Right atrium auricular region (tissue), 2 donors: ENCODE measurements around the gene P4HA3. TPM values are rescaled to one million over a fixed set of nuclear protein-coding genes. Genes with fewer than 3 reads are reported as not detected.
A peak's percentile ranks its signal among the peaks of the same experiment; 100 is the strongest.

Experiments used
- DNase-seq: peaks from one replicate; pipeline ENCODE4 v3.0.0-alpha.2; 2019; ENCODE audit warnings: low spot score
- H3K27ac ChIP-seq, 2 donors: fragments of 200-600 bp; sonication (generic); 1 replicate in 1 of 2; 2 replicates in 1 of 2; pipeline ENCODE4 v1.5.1; 2016 to 2019
- H3K27me3 ChIP-seq, 2 donors: fragments of 200-600 bp; sonication (generic); one replicate each; pipeline versions ENCODE4 v1.5.1 to v1.6.0; 2017 to 2019
- H3K36me3 ChIP-seq: fragments of 200-600 bp; sonication (generic); one replicate; pipeline ENCODE4 v1.5.1; 2016
- H3K4me1 ChIP-seq, 2 donors: fragments of 200-600 bp; sonication (generic); one replicate each; pipeline versions ENCODE4 v1.5.1 to v1.6.0; 2017 to 2019
- H3K4me3 ChIP-seq, 2 donors: fragments of 200-600 bp; sonication (generic); 1 replicate in 1 of 2; 2 replicates in 1 of 2; pipeline ENCODE4 v1.5.1; 2017 to 2019; ENCODE audit warnings: mild to moderate bottlenecking in 1 of 2, moderate library complexity in 1 of 2
- H3K9me3 ChIP-seq, 2 donors: fragments of 200-600 bp; sonication (generic); one replicate each; pipeline ENCODE4 v1.5.1; 2019
- CTCF ChIP-seq, 2 donors: fragments of 200-600 bp; sonication (generic); IDR thresholded peaks; one replicate each; pipeline ENCODE4 v1.5.1; 2019; ENCODE audit warnings: antibody characterized with exemption in 2 of 2
- total RNA-seq, 2 donors: library from RNA; depleted of rRNA; stranded (reverse); fragments of >200 nt; gene quantifications; one replicate each; pipeline ENCODE4 v1.1.0, GENCODE V29; 2016

The P4HA3 gene
- total RNA-seq, 2 donors from 2014 or later: 0.75 TPM; not detected in 1

- Histone ChIP-seq H3K4me1 (no peaks in the 10 kb centered on the region), H3K4me3 (no peak overlapping the region), H3K9me3 (no peaks in the 10 kb centered on the region), H3K27me3 (no peaks in the 10 kb centered on the region), H3K36me3 (peaks cover 19% of the 10 kb centered on the region), H3K27ac (no peak overlapping the region)
- DNase-seq: no peak
- TF ChIP-seq CTCF (IDR thresholded peaks at IDR 0.05): no peak
Observed at GRCh38 chr11:74256378-74257133, 54.9 kb downstream of the P4HA3 start.

GRCh38 chr11:74255741-74256375, 55.6 kb downstream of the P4HA3 start:
- H3K9me3 ChIP-seq: no peaks in the 10 kb centered on the region
- H3K4me3 ChIP-seq: no peak overlapping the region
- peaks cover 26% of the 10 kb centered on the region for H3K36me3 ChIP-seq
- H3K27me3 ChIP-seq: no peaks in the 10 kb centered on the region
- no peak for DNase-seq
- no peak overlapping the region for H3K27ac ChIP-seq
- H3K4me1 ChIP-seq: no peaks in the 10 kb centered on the region
- peak; percentile 88 to 91 for TF ChIP-seq CTCF (IDR thresholded peaks at IDR 0.05)

- no peak for DNase-seq
- H3K36me3 ChIP-seq: peaks cover 45% of the 10 kb centered on the region
- H3K4me1 ChIP-seq: no peaks in the 10 kb centered on the region
- H3K9me3 ChIP-seq: no peaks in the 10 kb centered on the region
- H3K27ac ChIP-seq: no peak overlapping the region
- H3K4me3 ChIP-seq: no peak overlapping the region
- H3K27me3 ChIP-seq: no peaks in the 10 kb centered on the region
- TF ChIP-seq CTCF (IDR thresholded peaks at IDR 0.05): no peak
Observed at GRCh38 chr11:74253361-74253760, 58.1 kb downstream of the P4HA3 start.

- Histone ChIP-seq H3K4me1 (no peaks in the 10 kb centered on the region), H3K36me3 (peaks cover 62% of the 10 kb centered on the region), H3K4me3 (no peak overlapping the region), H3K27me3 (no peaks in the 10 kb centered on the region), H3K27ac (no peak overlapping the region), H3K9me3 (no peaks in the 10 kb centered on the region)
- no peak for TF ChIP-seq CTCF (IDR thresholded peaks at IDR 0.05)
- DNase-seq: no peak
Observed at GRCh38 chr11:74249496-74249895, 61.9 kb downstream of the P4HA3 start.

GRCh38 chr11:74248469-74248868, 63.0 kb downstream of the P4HA3 start:
- DNase-seq: no peak
- TF ChIP-seq CTCF (IDR thresholded peaks at IDR 0.05): no peak
- Histone ChIP-seq H3K4me1 (no peaks in the 10 kb centered on the region), H3K27ac (no peak overlapping the region), H3K27me3 (no peaks in the 10 kb centered on the region), H3K36me3 (peaks cover 55% of the 10 kb centered on the region), H3K9me3 (no peaks in the 10 kb centered on the region), H3K4me3 (no peak overlapping the region)
